ENCODE results near the gene WIPF3.

GRCh38 chr7:29922921-29923700 lies 116.8 kb downstream of the WIPF3 start:
- TF ChIP-seq CTCF (IDR thresholded peaks at IDR 0.05) (no peak), EZH2 (IDR thresholded peaks at IDR 0.05; ENCODE audit: borderline replicate concordance, insufficient read depth, low read depth, low read length, poor library complexity, severe bottlenecking) (no peak)
